GM10248 (cell line): ENCODE measurements around the gene SIRT4.
A peak's percentile ranks its signal among the peaks of the same experiment; 100 is the strongest.

ENCODE experiments used
- CTCF ChIA-PET: fragments of 300-600 bp; sonication (Branson Sonifier 250); formaldehyde crosslinking; extraction: SDS; loops from one replicate; lab custom pipeline; 2021; ENCODE audit warnings: antibody characterized with exemption; lab: Yijun Ruan, JAX
- POLR2A ChIA-PET: fragments of 350-650 bp; sonication (Branson Sonifier 250); formaldehyde crosslinking; extraction: SDS; loops from one replicate; lab custom pipeline; 2020; ENCODE audit warnings: antibody characterized with exemption; lab: Yijun Ruan, JAX
- DNase-seq: peaks from one replicate; pipeline ENCODE4 v3.0.0; 2012; ENCODE audit errors: extremely low spot score
- CTCF ChIP-seq: IDR thresholded peaks from 2 replicates; pipeline ENCODE4 v1.5.1; 2012; ENCODE audit warnings: mild to moderate bottlenecking, low read depth; ENCODE audit errors: extremely low read depth, missing control alignments, control extremely low read depth

The SIRT4 gene

GRCh38 chr12:120290609-120291305 lies 11.4 kb upstream of the SIRT4 start:
- no peak for TF ChIP-seq CTCF

GRCh38 chr12:120292411-120292660 lies 9.8 kb upstream of the SIRT4 start:
- TF ChIP-seq CTCF: no peak
- POLR2A ChIA-PET: interaction anchor here (0.6 to 4.9 kb wide), 25 partner anchors 9 to 1733 kb away, joined by 3 to 101 read pairs (median 8); partner anchors contain the start of genes PXN, RPLP0 and SIRT4
- DNase-seq: no peak
- CTCF ChIA-PET: interaction anchor here (1.6 to 4.8 kb wide), 4 partner anchors 8 to 91 kb away, joined by 5 to 53 read pairs (median 22); partner anchors contain the start of genes RPLP0 and SIRT4

More at GRCh38 chr12:120290609-120291305, 11.4 kb upstream of the SIRT4 start:
- ChIA-PET POLR2A (interaction anchor here (0.5 to 4.9 kb wide), 43 partner anchors 9 to 1240 kb away, joined by 3 to 101 read pairs (median 6); partner anchors contain the start of genes PLA2G1B, PXN, RPLP0 and SIRT4), CTCF (interaction anchor here (1.0 to 4.8 kb wide), 9 partner anchors 9 to 91 kb away, joined by 3 to 53 read pairs (median 5); partner anchors contain the start of genes PXN, RPLP0 and SIRT4)
- DNase-seq: no peak

GRCh38 chr12:120292661-120293531 lies 9.2 kb upstream of the SIRT4 start, which contains the start of gene RNU4-1:
TSS of gene RNU4-1 (minus strand) at chr12:120293237.
- TF ChIP-seq CTCF: no peak
- peak; percentile 56 for DNase-seq
- CTCF ChIA-PET: interaction anchor here (1.0 to 4.8 kb wide), 6 partner anchors 7 to 92 kb away, joined by 4 to 53 read pairs (median 6); partner anchors contain the start of genes PXN, RPLP0 and SIRT4
- POLR2A ChIA-PET: interaction anchor here (0.6 to 4.9 kb wide), 24 partner anchors 10 to 1733 kb away, joined by 3 to 101 read pairs (median 8); partner anchors contain the start of genes PXN, RPLP0 and SIRT4

DNA sequence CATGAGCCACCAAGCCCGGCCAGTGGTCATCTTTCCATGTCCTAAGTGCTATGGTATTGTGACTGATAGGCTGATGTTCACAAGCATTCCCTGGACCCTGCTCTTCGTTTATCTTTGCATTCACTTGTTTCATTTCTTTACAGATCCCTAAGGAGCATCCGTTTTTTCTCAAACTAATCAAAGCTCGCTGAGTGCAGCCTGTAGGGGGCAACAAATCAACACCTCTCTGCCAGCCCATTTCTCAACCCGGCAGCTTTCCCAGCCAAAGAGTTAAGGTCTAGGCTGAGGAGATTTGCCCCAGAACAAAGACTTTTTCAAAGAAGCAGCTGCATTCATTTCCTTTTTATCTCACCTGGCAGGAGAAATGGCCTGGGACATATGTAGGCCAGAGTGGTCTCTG lies 12.1 kb downstream of the SIRT4 start:
- ChIA-PET POLR2A (interaction anchor here (2.7 kb wide), 1 partner anchor 23 kb away, joined by 8 read pairs; the partner anchor contains the start of gene RNU4-2), CTCF (interaction anchor here (0.8 to 6.0 kb wide), 4 partner anchors 10 to 86 kb away, joined by 3 to 69 read pairs (median 4); partner anchors contain the start of gene SIRT4)
- no peak for DNase-seq
- TF ChIP-seq CTCF: no peak

DNA sequence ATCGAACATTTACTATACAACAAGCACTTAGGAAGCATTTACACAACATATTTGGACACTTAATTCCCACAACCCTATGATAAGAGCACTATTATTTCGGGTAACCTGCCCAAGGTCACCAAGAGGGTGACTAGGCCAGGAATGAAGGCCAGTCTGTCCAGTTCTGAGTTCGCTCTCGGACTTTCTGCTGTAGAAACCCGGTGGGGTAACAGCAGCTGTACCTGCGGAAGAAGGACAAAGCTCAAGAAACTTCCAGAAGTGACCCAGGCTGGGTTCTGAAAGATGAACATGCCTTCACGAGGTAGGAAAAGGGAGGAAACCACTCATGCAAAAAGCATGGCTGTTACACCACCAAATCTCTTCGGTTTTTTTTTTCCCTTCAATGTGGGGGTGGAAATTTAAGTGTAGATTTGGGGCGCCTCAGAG lies 14.7 kb downstream of the SIRT4 start:
- DNase-seq: no peak
- ChIA-PET CTCF (interaction anchor here (0.8 to 6.0 kb wide), 7 partner anchors 11 to 267 kb away, joined by 3 to 69 read pairs (median 3); partner anchors contain the start of genes PLA2G1B, RNU4-1 and SIRT4), POLR2A (interaction anchor here (0.7 to 1.5 kb wide), 3 partner anchors 25 to 1133 kb away, joined by 3 to 12 read pairs (median 6); partner anchors contain the start of genes RNU4-2 and RPLP0)
- TF ChIP-seq CTCF: no peak
